Thyroid gland (tissue), 4 donors: ENCODE measurements around the gene CLSTN2.

Experiments
- POLR2A ChIP-seq, 2 donors: fragments of 450-650 bp; IDR thresholded peaks; one replicate each; pipeline ENCODE4 v1.6.1; 2017; ENCODE audit warnings: antibody characterized with exemption in 2 of 2, mild to moderate bottlenecking in 2 of 2, moderate library complexity in 1 of 2
- TF ChIP-seq, protein P1 (sequence below), 6 experiments: fragments of 200-600 bp in 3 of 6; fragments of 450-650 bp in 3 of 6; sonication (generic) in 3 of 6; IDR thresholded peaks; one replicate each; pipeline ENCODE4 v1.5.1; 2016 to 2019; ENCODE audit warnings: antibody characterized with exemption in 6 of 6, mild to moderate bottlenecking in 2 of 6, inconsistent platforms in 1 of 6, moderate library complexity in 1 of 6

DNA sequence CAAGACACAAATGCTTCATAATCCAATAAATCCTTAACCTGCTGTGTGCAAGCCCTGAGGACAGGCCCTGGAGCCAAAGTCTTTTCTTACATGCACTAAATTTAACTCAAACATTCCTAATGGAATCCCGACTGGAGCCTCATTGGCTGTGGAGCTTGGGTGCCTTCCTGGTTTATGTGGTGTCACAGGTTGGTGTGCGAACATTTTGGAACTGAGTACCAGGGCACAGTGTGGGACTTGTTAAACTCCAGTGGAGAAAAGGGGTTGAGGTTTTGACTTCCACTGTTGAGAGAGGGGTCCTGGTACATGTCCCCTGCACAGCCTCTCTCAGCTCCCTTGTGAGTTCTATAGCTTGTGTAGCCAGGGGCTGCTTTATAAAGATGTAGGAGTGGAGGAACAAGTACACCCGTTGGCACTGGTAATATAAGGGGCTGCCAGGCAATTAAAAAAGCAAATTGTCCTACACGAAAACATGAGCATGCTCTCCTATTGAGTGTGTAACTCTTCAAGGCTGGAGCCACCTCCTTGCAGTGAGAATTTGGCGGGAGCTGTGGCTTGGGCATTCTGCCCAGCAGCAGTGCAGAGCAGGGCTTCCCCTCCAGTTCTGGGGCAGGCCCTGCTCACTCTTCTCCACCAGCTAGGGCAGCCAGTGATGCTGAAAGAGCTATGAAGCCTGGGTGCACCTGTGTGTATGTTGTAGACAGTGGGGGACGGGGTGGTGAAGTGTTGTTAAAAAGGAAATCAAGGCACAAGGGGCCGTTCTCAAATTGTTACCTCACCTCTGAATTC lies 218.1 kb downstream of the CLSTN2 start:
- TF ChIP-seq, protein P1, sequence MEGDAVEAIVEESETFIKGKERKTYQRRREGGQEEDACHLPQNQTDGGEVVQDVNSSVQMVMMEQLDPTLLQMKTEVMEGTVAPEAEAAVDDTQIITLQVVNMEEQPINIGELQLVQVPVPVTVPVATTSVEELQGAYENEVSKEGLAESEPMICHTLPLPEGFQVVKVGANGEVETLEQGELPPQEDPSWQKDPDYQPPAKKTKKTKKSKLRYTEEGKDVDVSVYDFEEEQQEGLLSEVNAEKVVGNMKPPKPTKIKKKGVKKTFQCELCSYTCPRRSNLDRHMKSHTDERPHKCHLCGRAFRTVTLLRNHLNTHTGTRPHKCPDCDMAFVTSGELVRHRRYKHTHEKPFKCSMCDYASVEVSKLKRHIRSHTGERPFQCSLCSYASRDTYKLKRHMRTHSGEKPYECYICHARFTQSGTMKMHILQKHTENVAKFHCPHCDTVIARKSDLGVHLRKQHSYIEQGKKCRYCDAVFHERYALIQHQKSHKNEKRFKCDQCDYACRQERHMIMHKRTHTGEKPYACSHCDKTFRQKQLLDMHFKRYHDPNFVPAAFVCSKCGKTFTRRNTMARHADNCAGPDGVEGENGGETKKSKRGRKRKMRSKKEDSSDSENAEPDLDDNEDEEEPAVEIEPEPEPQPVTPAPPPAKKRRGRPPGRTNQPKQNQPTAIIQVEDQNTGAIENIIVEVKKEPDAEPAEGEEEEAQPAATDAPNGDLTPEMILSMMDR (IDR thresholded peaks at IDR 0.05): no peak
- TF ChIP-seq POLR2A (IDR thresholded peaks at IDR 0.05): no peak
